NCI-H187 (cell line): ENCODE data around the gene PDZRN4.
A peak's percentile ranks its signal among the peaks of the same experiment; 100 is the strongest.
"Not testable (repeated sequence)": the region's sequence is repeated elsewhere in the genome, so short reads cannot be mapped to it uniquely, and the experiment has no call there.

Experiments
- DNase-seq, 2 experiments: peaks; one replicate each; lab custom pipeline; 2025; lab: John Stamatoyannopoulos, UW

PDZRN4 gene

DNA sequence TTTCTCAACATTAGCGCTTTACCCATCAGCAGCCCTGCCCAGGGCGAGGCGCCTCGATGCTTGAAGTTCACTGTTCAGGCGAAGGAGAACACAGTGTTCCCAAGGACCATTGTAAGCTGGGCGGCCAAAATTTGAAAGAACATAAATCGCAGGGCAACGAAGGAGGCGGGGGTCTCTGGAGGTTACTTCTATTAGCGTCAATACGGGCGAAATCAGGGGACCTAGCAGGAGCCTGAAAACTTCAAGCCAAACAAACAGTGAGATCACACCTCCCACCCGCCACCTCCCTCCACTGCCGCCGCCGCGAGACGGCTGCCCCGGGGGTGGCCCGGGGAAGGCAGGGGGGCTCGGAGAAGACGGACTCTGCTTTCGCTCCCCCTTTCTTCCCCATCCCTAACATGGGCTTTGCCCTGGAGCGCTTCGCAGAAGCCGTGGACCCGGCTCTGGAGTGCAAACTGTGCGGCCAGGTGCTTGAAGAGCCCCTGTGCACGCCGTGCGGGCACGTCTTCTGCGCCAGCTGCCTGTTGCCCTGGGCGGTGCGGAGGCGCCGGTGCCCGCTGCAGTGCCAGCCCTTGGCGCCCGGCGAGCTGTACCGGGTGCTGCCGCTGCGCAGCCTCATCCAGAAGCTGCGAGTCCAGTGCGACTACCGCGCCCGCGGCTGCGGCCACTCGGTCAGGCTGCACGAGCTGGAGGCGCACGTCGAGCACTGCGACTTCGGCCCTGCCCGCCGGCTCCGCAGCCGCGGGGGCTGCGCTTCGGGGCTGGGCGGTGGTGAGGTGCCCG is at the start of gene PDZRN4:
Gene PDZRN4 (plus strand): TSS at position 263 of the 783 bp plus-strand sequence.
- peak in 1 of 2 experiments; percentile 19 for DNase-seq

GRCh38 chr12:41140117-41140516 is 48.0 kb upstream of the PDZRN4 start:
- no peak for DNase-seq

GRCh38 chr12:41141104-41141503 is 47.0 kb upstream of the PDZRN4 start:
- no peak for DNase-seq

DNA sequence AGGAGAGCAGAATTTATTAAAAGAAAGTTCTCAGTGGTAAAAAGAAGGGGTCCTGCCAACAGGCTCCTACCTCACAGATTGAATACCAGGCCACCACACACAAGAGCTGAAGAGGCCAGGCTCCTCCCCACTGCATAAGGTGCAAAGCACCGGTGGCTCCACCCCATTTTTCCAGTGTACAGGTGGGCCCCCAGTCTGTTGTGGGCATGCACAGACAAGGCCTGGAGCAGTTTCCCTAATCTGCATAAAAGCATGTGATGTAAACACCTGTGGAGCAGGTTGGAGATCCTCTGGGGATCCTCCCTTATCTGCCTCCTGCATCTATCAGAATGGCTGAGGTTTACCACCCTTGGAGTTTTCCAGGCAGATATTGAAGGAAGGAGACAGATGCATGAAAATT is 45.7 kb upstream of the PDZRN4 start:
- DNase-seq = no peak

DNA sequence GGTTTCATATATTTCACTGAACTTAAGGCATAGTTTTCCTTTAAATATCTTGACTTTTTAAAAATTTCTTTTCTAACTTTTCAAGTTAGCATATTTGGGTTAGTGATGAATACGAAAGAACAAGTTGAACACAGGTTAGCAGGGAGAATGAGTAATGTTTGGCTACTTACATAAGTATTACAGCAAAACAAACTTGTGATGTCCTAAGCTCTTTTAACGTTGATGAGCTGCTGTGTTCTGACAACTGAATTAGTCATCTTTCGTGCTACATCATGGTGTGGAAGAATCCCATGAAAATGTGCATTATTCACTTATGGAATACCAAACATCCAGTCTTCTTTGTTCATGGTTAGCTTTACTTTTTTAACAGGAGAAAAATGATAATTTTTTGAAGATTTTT is 36.3 kb upstream of the PDZRN4 start:
- DNase-seq = no peak

- DNase-seq = no peak
Observed at GRCh38 chr12:41162461-41162860, 25.7 kb upstream of the PDZRN4 start.

DNA sequence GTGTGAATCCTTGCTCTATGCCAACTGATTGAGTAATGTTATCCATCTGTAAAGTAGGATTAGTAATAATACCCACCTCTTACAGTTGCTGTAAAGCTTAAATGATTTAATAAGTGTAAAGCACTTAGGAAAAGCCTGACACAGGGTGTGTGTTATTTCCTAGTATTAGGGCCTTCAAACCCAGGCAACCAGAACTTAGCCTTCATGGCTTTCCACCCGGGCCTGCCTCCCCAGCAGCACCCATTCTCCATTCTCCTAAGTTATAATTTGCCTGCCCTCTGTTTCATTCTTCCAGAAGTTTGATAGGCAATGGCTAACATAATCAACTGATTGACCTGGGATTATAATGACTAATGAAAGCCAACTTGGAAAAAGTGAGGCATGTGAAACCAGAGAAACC is 20.4 kb upstream of the PDZRN4 start:
- no peak for DNase-seq

- DNase-seq = no peak
Observed at GRCh38 chr12:41174602-41175001, 13.5 kb upstream of the PDZRN4 start.

- not testable (repeated sequence) for DNase-seq
Observed at GRCh38 chr12:41179507-41179906, 8.6 kb upstream of the PDZRN4 start.

DNA sequence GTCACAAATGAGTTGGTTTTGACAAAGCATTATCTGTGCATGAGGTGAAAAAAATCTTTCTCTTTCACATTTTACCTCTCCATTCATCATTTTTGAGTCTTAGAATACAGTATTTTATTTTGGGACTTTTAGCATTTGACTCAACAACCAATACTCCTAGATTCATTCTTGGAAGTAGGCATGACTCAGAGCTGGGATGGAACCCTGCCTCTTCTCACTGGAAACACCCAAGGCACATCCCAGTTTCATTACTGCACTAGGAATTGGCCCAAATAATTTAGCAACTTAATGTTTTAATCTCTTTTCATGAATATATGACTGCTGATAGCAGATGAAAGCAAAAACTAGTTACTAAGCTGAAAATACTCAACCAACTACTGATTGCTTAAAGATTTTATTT is 3.3 kb upstream of the PDZRN4 start:
- DNase-seq = no peak

DNA sequence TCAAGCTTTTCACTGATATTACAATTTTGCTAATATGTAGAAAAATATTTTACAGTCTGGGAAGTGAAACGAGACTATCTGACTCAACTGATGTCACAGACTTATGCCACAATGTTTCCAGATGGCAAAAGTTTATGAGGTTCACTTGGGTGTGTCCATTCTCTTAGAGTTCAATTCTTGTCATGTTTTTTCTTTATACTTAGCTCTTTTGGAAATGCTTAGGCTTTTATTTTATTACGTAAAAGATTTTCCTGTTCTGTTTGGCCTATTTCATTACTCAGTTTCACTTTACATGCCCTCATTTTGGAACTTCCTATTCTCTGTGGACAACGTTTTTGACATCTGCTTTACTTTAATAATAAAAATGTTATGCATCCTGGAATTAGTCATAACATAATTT is 2.1 kb upstream of the PDZRN4 start:
- no peak for DNase-seq

GRCh38 chr12:41188841-41189394 is 798 bp downstream of the PDZRN4 start:
- no peak for DNase-seq

GRCh38 chr12:41189395-41190251 is 1.5 kb downstream of the PDZRN4 start:
- no peak for DNase-seq

DNA sequence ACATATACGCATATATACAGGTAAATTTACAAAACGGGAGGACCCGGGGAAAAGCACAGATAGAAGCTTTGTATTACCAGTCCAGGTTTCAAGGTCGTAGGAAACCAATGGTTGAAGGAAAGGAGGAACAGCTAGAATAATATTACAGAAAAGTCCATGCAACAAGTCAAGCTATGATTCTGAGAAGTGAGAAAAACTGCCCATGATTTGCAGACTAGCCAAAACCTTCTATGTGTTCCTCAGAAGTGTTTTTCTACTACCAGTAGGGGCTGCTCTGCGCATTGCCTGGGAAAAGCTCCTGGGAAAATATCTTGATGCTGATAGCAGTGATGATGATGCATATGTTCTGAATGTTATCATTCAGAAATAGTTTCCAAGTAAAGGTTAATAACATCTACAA is 2.2 kb downstream of the PDZRN4 start:
- no peak for DNase-seq

DNA sequence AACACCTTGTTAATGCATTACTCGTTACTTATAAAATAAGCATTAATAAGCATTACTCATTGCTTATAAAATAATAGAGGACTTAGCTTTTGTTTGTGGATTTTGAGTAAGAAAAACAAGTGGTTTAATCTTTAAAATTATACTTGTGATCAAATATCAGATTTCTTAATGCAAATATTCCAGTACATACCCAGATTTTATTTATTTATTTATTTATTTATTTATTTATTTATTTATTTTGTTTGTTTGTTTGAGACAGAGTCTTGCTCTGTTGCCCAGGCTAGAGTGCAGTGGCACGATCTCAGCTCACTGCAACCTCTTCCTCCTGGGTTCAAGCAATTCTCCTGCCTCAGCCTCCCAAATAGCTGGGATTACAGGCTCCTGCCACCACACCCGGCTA is 3.4 kb downstream of the PDZRN4 start:
- not testable (repeated sequence) for DNase-seq

DNA sequence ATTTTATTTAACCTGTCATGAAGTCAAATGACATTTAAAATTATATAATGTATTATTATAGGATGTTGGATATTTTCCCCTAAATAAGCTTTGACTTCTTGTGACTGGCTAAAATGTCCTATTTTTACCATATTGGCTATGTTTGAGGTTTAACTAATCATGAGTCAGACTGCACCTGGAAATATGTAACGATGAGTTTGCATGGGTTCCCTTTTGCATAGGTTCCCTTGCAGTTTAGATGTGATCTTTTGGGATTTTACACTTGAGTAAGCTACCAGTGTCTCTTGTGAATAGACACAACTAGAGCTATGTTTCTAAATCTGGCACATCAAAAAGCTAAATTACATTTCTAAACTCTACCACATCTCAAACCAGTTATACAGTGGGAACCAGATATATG is 5.2 kb downstream of the PDZRN4 start:
- no peak for DNase-seq

GRCh38 chr12:41202051-41202450 is 13.9 kb downstream of the PDZRN4 start:
- DNase-seq = no peak

GRCh38 chr12:41205070-41205709 is 17.1 kb downstream of the PDZRN4 start:
- no peak for DNase-seq

DNA sequence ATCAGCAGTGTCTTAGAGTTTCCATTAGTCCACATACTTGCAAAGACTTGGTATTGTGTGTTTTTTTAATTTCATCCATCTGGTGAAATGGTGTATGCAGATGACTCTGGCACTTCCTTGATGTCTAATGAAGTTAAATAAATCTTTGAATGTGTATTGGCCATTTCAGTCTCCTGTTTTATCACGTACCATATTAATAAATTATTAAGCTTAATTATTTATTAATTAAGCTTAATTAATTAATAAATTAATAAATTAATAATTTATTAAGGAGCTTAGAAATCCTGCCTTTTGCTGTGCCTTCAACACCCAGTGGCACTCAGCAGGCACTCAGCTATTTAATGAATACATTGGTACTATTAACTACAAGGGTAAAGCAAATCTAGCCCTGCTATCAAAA is 18.2 kb downstream of the PDZRN4 start:
- no peak for DNase-seq

DNA sequence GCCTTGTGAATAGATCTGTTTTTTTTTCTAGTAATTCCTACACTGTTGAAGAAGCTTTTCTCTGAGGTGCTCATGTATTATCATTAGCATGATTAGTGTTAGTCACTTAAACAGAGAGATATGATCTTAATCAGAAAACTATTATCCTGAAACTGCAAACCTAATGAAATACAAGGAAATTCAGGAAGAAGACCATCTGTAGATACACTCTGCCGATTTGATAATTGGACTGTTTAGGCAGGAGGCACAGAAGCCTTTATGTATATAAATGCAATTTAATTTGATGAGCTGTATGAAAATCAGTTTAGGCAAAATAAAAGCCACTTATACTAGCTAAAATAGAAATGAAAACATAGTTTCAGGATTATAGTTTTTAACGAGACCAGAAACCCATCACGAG is 23.3 kb downstream of the PDZRN4 start:
- DNase-seq = no peak

- peak in 1 of 2 experiments; percentile 16 for DNase-seq
Observed at GRCh38 chr12:41212625-41213024, 24.5 kb downstream of the PDZRN4 start.

GRCh38 chr12:41213107-41213506 is 25.0 kb downstream of the PDZRN4 start:
- DNase-seq = peak; percentile 54 to 74
